Colonic mucosa (tissue), 4 donors: ENCODE data around the gene C1orf167. TPM values are rescaled to one million over a fixed set of nuclear protein-coding genes. Genes with fewer than 3 reads are reported as not detected.

ENCODE experiments used
- DNase-seq: peaks from one replicate; pipeline ENCODE4 v3.0.0-alpha.2; 2020
- H3K27ac ChIP-seq: fragments of 200-600 bp; one replicate; pipeline ENCODE4 v1.8.0; 2021
- H3K27me3 ChIP-seq: fragments of 200-600 bp; one replicate; pipeline ENCODE4 v1.8.0; 2021
- H3K36me3 ChIP-seq: fragments of 200-600 bp; one replicate; pipeline ENCODE4 v1.8.0; 2021
- H3K4me1 ChIP-seq: fragments of 200-600 bp; one replicate; pipeline ENCODE4 v1.8.0; 2021; ENCODE audit warnings: mild to moderate bottlenecking
- H3K4me3 ChIP-seq: fragments of 200-600 bp; one replicate; pipeline ENCODE4 v1.8.0; 2021
- H3K9ac ChIP-seq, 2 donors: one replicate each; pipeline ENCODE4 v1.7.0; 2013; ENCODE audit warnings: control low read depth in 2 of 2, low read depth in 2 of 2, low read length in 2 of 2
- H3K9me3 ChIP-seq: fragments of 200-600 bp; one replicate; pipeline ENCODE4 v1.8.0; 2021
- CTCF ChIP-seq: fragments of 200-600 bp; IDR thresholded peaks from one replicate; pipeline ENCODE4 v1.8.0; 2022; ENCODE audit warnings: antibody characterized with exemption, mild to moderate bottlenecking
- intact Hi-C: fragments of 100-400 bp; cut with DNase I; formaldehyde crosslinking; loops from one replicate; pipeline ENCODE4 v1.14.1; 2022
- total RNA-seq, 2 donors: library from RNA; stranded (reverse); fragmentation: NEBNext Ultra II Directional in 1 of 2; extraction: Animal tissue kit (Norgen Biotek cat#: 25700) in 1 of 2; gene quantifications; one replicate each; pipeline ENCODE4 v1.2.1, GENCODE V29; 2021
- donor health status: healthy.
- donor health status: DM: no; HTN: no; CAD: no.
- donor health status: DM: no; HTN: no; CAD: no.

The C1orf167 gene
- total RNA-seq, 2 donors from 2014 or later, result not detected

- H3K27me3 ChIP-seq, result no peaks in the 10 kb centered on the region
- intact Hi-C loops, result no loop called here
- H3K27ac ChIP-seq, result no peak overlapping the region
- H3K9me3 ChIP-seq, result no peaks in the 10 kb centered on the region
- H3K4me1 ChIP-seq, result no peaks in the 10 kb centered on the region
- H3K4me3 ChIP-seq, result no peak overlapping the region
- H3K9ac ChIP-seq, result no peak overlapping the region
- no peak for DNase-seq
- peaks cover 17% of the 10 kb centered on the region for H3K36me3 ChIP-seq
- no peak for TF ChIP-seq CTCF
Observed at GRCh38 chr1:11822091-11822490, 60.1 kb downstream of the C1orf167 start.

GRCh38 chr1:11823366-11824137 is 61.6 kb downstream of the C1orf167 start:
- DNase-seq, result no peak
- no peak overlapping the region for H3K9ac ChIP-seq
- TF ChIP-seq CTCF, result no peak
- H3K27ac ChIP-seq, result no peak overlapping the region
- no peak overlapping the region for H3K4me3 ChIP-seq
- H3K27me3 ChIP-seq, result no peaks in the 10 kb centered on the region
- H3K9me3 ChIP-seq, result no peaks in the 10 kb centered on the region
- intact Hi-C loops, result no loop called here
- peaks cover 15% of the 10 kb centered on the region for H3K36me3 ChIP-seq
- no peaks in the 10 kb centered on the region for H3K4me1 ChIP-seq

- no peaks in the 10 kb centered on the region for H3K27me3 ChIP-seq
- no peak overlapping the region for H3K27ac ChIP-seq
- peaks cover 5% of the 10 kb centered on the region for H3K36me3 ChIP-seq
- H3K9me3 ChIP-seq, result no peaks in the 10 kb centered on the region
- no peak overlapping the region for H3K4me3 ChIP-seq
- no peaks in the 10 kb centered on the region for H3K4me1 ChIP-seq
- H3K9ac ChIP-seq, result no peak overlapping the region
- no peak for DNase-seq
- intact Hi-C loops, result no loop called here
- TF ChIP-seq CTCF, result no peak
Observed at GRCh38 chr1:11825131-11825530, 63.1 kb downstream of the C1orf167 start.

- no peak overlapping the region for H3K27ac ChIP-seq
- H3K36me3 ChIP-seq, result peaks cover 4% of the 10 kb centered on the region
- no peaks in the 10 kb centered on the region for H3K9me3 ChIP-seq
- no peak for TF ChIP-seq CTCF
- no peak overlapping the region for H3K4me3 ChIP-seq
- intact Hi-C loops, result no loop called here
- no peak overlapping the region for H3K9ac ChIP-seq
- DNase-seq, result no peak
- H3K27me3 ChIP-seq, result no peaks in the 10 kb centered on the region
- H3K4me1 ChIP-seq, result no peaks in the 10 kb centered on the region
Observed at GRCh38 chr1:11826946-11827345, 65.0 kb downstream of the C1orf167 start.

- Histone ChIP-seq H3K9ac (no peak overlapping the region), H3K27ac (no peak overlapping the region), H3K36me3 (peaks cover 4% of the 10 kb centered on the region), H3K27me3 (no peaks in the 10 kb centered on the region), H3K4me1 (no peaks in the 10 kb centered on the region), H3K9me3 (no peaks in the 10 kb centered on the region), H3K4me3 (no peak overlapping the region)
- DNase-seq, result no peak
- no peak for TF ChIP-seq CTCF
- intact Hi-C loops, result no loop called here
Observed at GRCh38 chr1:11828511-11828910, 66.5 kb downstream of the C1orf167 start.
